Astrocyte of the cerebellum (primary cell): Measurements from ENCODE around the gene PPM1E.

ENCODE experiments used
- DNase-seq: peaks from one replicate; pipeline ENCODE4 v3.0.0-alpha.2; 2011; ENCODE audit warnings: low read depth
- H3K4me3 ChIP-seq: 2 replicates; pipeline ENCODE4 v1.5.1; 2011; ENCODE audit warnings: mild to moderate bottlenecking, low read depth, low read length, moderate library complexity
- in situ Hi-C: cut with HindIII; loops from 2 replicates; pipeline ENCODE4 v1.10.0; 2017; ENCODE audit warnings: low sequenced_read_pairs
- TF ChIP-seq, protein P1 (sequence below): IDR thresholded peaks from 2 replicates; pipeline ENCODE4 v1.5.1; 2012; ENCODE audit warnings: low read length, low read depth, moderate library complexity, mild to moderate bottlenecking; ENCODE audit errors: missing control alignments

PPM1E gene

GRCh38 chr17:58899191-58899590 is 143.5 kb downstream of the PPM1E start:
- TF ChIP-seq, protein P1, sequence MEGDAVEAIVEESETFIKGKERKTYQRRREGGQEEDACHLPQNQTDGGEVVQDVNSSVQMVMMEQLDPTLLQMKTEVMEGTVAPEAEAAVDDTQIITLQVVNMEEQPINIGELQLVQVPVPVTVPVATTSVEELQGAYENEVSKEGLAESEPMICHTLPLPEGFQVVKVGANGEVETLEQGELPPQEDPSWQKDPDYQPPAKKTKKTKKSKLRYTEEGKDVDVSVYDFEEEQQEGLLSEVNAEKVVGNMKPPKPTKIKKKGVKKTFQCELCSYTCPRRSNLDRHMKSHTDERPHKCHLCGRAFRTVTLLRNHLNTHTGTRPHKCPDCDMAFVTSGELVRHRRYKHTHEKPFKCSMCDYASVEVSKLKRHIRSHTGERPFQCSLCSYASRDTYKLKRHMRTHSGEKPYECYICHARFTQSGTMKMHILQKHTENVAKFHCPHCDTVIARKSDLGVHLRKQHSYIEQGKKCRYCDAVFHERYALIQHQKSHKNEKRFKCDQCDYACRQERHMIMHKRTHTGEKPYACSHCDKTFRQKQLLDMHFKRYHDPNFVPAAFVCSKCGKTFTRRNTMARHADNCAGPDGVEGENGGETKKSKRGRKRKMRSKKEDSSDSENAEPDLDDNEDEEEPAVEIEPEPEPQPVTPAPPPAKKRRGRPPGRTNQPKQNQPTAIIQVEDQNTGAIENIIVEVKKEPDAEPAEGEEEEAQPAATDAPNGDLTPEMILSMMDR: no peak
- DNase-seq: no peak
- in situ Hi-C loops: no loop called here
- no peak overlapping the region for H3K4me3 ChIP-seq

GRCh38 chr17:58902322-58902721 is 146.7 kb downstream of the PPM1E start:
- in situ Hi-C loops: no loop called here
- no peak for DNase-seq

DNA sequence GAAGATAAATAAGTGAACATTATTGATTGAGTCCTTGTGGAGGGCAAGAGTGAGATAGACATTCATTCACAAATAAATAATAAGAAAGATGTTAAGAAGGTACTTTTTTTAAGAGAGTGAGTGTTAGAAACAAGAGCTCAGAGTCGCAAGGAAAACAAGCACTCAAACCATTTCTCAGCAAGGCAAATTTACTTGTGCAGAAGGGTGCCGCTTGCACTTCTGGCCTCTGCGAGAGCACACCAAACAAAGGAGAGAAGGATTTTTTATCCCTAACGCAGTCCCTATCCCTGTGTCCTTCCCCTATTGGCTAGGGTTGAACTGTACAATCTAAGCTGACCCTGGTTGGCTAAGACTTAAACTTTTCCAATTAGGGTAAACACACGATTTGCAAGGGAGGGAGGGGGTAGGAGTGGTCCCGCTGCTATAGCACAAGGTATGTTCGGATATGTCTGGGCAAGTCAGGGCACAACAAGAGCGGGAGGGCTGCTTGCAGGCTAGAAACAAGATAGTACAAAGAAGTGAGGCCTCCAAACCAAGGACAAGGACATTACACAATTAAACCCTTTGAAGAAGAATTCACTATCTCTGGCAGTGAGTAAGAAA is 156.2 kb downstream of the PPM1E start:
- in situ Hi-C loops: no loop called here

More at GRCh38 chr17:58902322-58902721, 146.7 kb downstream of the PPM1E start:
- TF ChIP-seq, protein P1: no peak
- H3K4me3 ChIP-seq: no peak overlapping the region

DNA sequence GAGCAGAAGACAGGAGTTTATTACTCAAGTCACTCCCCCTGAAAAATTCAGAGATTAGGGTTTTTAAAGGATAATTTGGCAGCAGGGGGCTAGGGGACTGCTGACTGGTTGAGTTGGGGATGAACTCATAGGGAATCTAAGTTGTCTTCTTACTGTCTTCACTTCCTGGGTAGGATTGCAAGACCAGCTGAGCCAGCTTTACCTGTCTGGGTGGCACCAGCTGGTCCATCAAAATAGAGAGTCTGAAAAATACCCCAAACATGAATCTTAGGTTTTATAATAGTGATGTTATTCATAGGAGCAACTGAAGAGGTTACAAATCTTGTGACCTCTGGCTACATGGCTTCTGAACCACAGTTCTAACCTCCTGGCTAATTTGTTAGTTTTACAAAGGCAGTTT is 157.9 kb downstream of the PPM1E start:
- TF ChIP-seq, protein P1: no peak
- no peak overlapping the region for H3K4me3 ChIP-seq
- in situ Hi-C loops: no loop called here
- DNase-seq: no peak

More for the DNA sequence above, 156.2 kb downstream of the PPM1E start:
- TF ChIP-seq, protein P1: no peak
- no peak for DNase-seq
- no peak overlapping the region for H3K4me3 ChIP-seq

- in situ Hi-C loops: no loop called here
- TF ChIP-seq, protein P1: no peak
- no peak for DNase-seq
- no peak overlapping the region for H3K4me3 ChIP-seq
Observed at GRCh38 chr17:58913971-58914769, 158.5 kb downstream of the PPM1E start.

DNA sequence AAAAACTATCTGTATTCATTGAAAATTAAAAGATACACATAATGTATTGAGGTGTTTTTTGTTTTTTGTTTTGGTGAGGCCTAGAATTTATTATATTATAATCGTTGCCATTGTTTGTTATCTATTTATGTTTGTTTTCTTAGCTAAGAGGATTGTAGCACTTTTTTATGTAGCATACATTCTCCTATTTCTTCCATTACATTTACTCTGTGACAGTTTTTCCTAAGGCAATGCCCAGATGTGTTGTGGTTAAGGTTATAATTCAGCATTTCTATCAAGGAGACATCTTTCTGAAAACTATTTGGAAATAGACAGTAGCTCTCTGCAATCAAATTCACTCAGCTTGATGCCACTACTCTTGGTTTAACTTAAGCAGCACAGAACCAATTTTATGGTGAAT is 161.6 kb downstream of the PPM1E start:
- TF ChIP-seq, protein P1: no peak
- in situ Hi-C loops: no loop called here
- DNase-seq: no peak
- no peak overlapping the region for H3K4me3 ChIP-seq
